ENCODE measurements around the gene TMEM80. TPM values are rescaled to one million over a fixed set of nuclear protein-coding genes. Genes with fewer than 3 reads are reported as not detected.
"Not testable (repeated sequence)": the region's sequence is repeated elsewhere in the genome, so short reads cannot be mapped to it uniquely, and the experiment has no call there.

The TMEM80 gene
- total RNA-seq, 1 experiment from 2014 or later = 17.6 TPM

GRCh38 chr11:650482-650881 is 45.1 kb upstream of the TMEM80 start:
- ChIA-PET CTCF (no interaction called here), POLR2A (ENCODE audit: low non-redundant PET) (no interaction called here)
- H3K4me3 ChIP-seq (ENCODE audit: low read depth, low read length, poor library complexity, severe bottlenecking) = no peak overlapping the region
- H3K27ac ChIP-seq (ENCODE audit: low read depth, low read length, poor library complexity, severe bottlenecking) = no peak overlapping the region
- H3K4me1 ChIP-seq (ENCODE audit: insufficient read depth, low read length, poor library complexity, severe bottlenecking) = no peaks in the 10 kb centered on the region
- no peak for DNase-seq (ENCODE audit: low spot score)
- BruUV-seq (replicated peaks) = no TSS peak
- no peaks in the 10 kb centered on the region for H3K27me3 ChIP-seq (replicated peaks; ENCODE audit: insufficient read depth, low read depth, low read length, poor library complexity)
- no peak for TF ChIP-seq EZH2 (IDR thresholded peaks at IDR 0.05; ENCODE audit: borderline replicate concordance, low read depth, low read length, poor library complexity, severe bottlenecking)
- no peaks in the 10 kb centered on the region for H3K9me3 ChIP-seq (ENCODE audit: low read depth, low read length, poor library complexity, severe bottlenecking)
- intact Hi-C loops (cut with micrococcal nuclease; ENCODE audit: unreplicated experiment) = no loop called here
- H3K36me3 ChIP-seq (ENCODE audit: insufficient read depth, low read length, poor library complexity, severe bottlenecking) = peaks cover 3% of the 10 kb centered on the region

GRCh38 chr11:653136-653535 is 42.5 kb upstream of the TMEM80 start:
- H3K27me3 ChIP-seq (replicated peaks; ENCODE audit: insufficient read depth, low read depth, low read length, poor library complexity); CTCF ChIA-PET; intact Hi-C loops (cut with micrococcal nuclease; ENCODE audit: unreplicated experiment); H3K36me3 ChIP-seq (ENCODE audit: insufficient read depth, low read length, poor library complexity, severe bottlenecking); H3K4me3 ChIP-seq (ENCODE audit: low read depth, low read length, poor library complexity, severe bottlenecking); BruUV-seq (replicated peaks); POLR2A ChIA-PET (ENCODE audit: low non-redundant PET); H3K27ac ChIP-seq (ENCODE audit: low read depth, low read length, poor library complexity, severe bottlenecking); H3K9me3 ChIP-seq (ENCODE audit: low read depth, low read length, poor library complexity, severe bottlenecking); H3K4me1 ChIP-seq (ENCODE audit: insufficient read depth, low read length, poor library complexity, severe bottlenecking); DNase-seq (ENCODE audit: low spot score): not testable (repeated sequence)

GRCh38 chr11:653837-654236 is 41.8 kb upstream of the TMEM80 start:
- no TSS peak for BruUV-seq (replicated peaks)
- Histone ChIP-seq H3K27me3 (replicated peaks; ENCODE audit: insufficient read depth, low read depth, low read length, poor library complexity) (no peaks in the 10 kb centered on the region), H3K36me3 (ENCODE audit: insufficient read depth, low read length, poor library complexity, severe bottlenecking) (peaks cover 3% of the 10 kb centered on the region), H3K4me1 (ENCODE audit: insufficient read depth, low read length, poor library complexity, severe bottlenecking) (no peaks in the 10 kb centered on the region), H3K4me3 (ENCODE audit: low read depth, low read length, poor library complexity, severe bottlenecking) (no peak overlapping the region), H3K9me3 (ENCODE audit: low read depth, low read length, poor library complexity, severe bottlenecking) (no peaks in the 10 kb centered on the region), H3K27ac (ENCODE audit: low read depth, low read length, poor library complexity, severe bottlenecking) (no peak overlapping the region)
- CTCF ChIA-PET = no interaction called here
- POLR2A ChIA-PET (ENCODE audit: low non-redundant PET) = no interaction called here
- intact Hi-C loops (cut with micrococcal nuclease; ENCODE audit: unreplicated experiment) = no loop called here
- TF ChIP-seq CTCF (conservative IDR thresholded peaks at IDR 0.05; ENCODE audit: low read depth, low read length) = no peak
- TF ChIP-seq EZH2 (IDR thresholded peaks at IDR 0.05; ENCODE audit: borderline replicate concordance, low read depth, low read length, poor library complexity, severe bottlenecking) = no peak
- DNase-seq (ENCODE audit: low spot score) = no peak

- H3K36me3 ChIP-seq (ENCODE audit: insufficient read depth, low read length, poor library complexity, severe bottlenecking); H3K4me1 ChIP-seq (ENCODE audit: insufficient read depth, low read length, poor library complexity, severe bottlenecking); intact Hi-C loops (cut with micrococcal nuclease; ENCODE audit: unreplicated experiment); BruUV-seq (replicated peaks); POLR2A ChIA-PET (ENCODE audit: low non-redundant PET); H3K4me3 ChIP-seq (ENCODE audit: low read depth, low read length, poor library complexity, severe bottlenecking); H3K27ac ChIP-seq (ENCODE audit: low read depth, low read length, poor library complexity, severe bottlenecking); CTCF ChIA-PET; DNase-seq (ENCODE audit: low spot score); H3K27me3 ChIP-seq (replicated peaks; ENCODE audit: insufficient read depth, low read depth, low read length, poor library complexity); H3K9me3 ChIP-seq (ENCODE audit: low read depth, low read length, poor library complexity, severe bottlenecking): not testable (repeated sequence)
Measured at GRCh38 chr11:654444-654843, 41.2 kb upstream of the TMEM80 start.
